HepG2 (cell line): ENCODE data around the gene SSNA1. TPM values are rescaled to one million over a fixed set of nuclear protein-coding genes. Genes with fewer than 3 reads are reported as not detected.

Experiments used
- CBX2 ChIP-seq, 2 experiments: fragments of 200-600 bp in 1 of 2; sonication (generic); formaldehyde crosslinking in 1 of 2; IDR thresholded peaks; 2 replicates each; pipeline versions ENCODE4 v1.7.0 to v1.8.1; 2018 to 2022; ENCODE audit warnings: low read depth in 2 of 2, low read length in 1 of 2, mild to moderate bottlenecking in 1 of 2, missing genetic modification reagents in 1 of 2
- JDP2 ChIP-seq: sonication (generic); formaldehyde crosslinking; IDR thresholded peaks from 2 replicates; pipeline ENCODE4 v1.8.1; 2022; ENCODE audit warnings: missing genetic modification reagents, borderline replicate concordance
- JUND ChIP-seq: sonication (generic); formaldehyde crosslinking; IDR thresholded peaks from 2 replicates; pipeline ENCODE4 v1.8.0; 2022; ENCODE audit warnings: mild to moderate bottlenecking, missing genetic modification reagents
- NFKB2 ChIP-seq: sonication (generic); formaldehyde crosslinking; IDR thresholded peaks from 2 replicates; pipeline ENCODE4 v1.4.0; 2020; ENCODE audit warnings: missing genetic modification reagents, borderline replicate concordance
- XBP1 ChIP-seq: sonication (generic); formaldehyde crosslinking; IDR thresholded peaks from 2 replicates; pipeline ENCODE4 v1.5.0; 2020; ENCODE audit warnings: missing genetic modification reagents
- ZKSCAN1 ChIP-seq: fragments of 150-350 bp; IDR thresholded peaks from 2 replicates; pipeline ENCODE4 v1.6.1; 2014; ENCODE audit warnings: low read length
- ZNF446 ChIP-seq: sonication (generic); formaldehyde crosslinking; IDR thresholded peaks from 2 replicates; pipeline ENCODE4 v1.5.0; 2020; ENCODE audit warnings: mild to moderate bottlenecking, missing genetic modification reagents
- ZNF720 ChIP-seq: sonication (generic); formaldehyde crosslinking; IDR thresholded peaks from 2 replicates; pipeline ENCODE4 v1.4.0; 2020; ENCODE audit warnings: missing genetic modification reagents
- polyA plus RNA-seq, 8 experiments: library from polyadenylated mRNA; depleted of rRNA in 3 of 8; stranded (reverse) in 7 of 8; unstranded in 1 of 8; fragments of >200 nt; fragmentation: Illumina TruSeq in 4 of 8; extraction: Trizol in 4 of 8; gene quantifications; 2 replicates each; pipeline versions ENCODE4 v1.2.1 to v1.2.3, GENCODE V29; 2011 to 2016; ENCODE audit warnings: low read depth in 4 of 8, missing spikeins in 1 of 8, mixed read lengths in 1 of 8; ENCODE audit not compliant: insufficient read depth in 1 of 8
- total RNA-seq, 5 experiments: library from RNA; depleted of rRNA; stranded (reverse); fragments of >200 nt; fragmentation: Illumina TruSeq; extraction: Trizol; gene quantifications; 2 replicates each; pipeline ENCODE4 v1.2.3, GENCODE V29; 2016; ENCODE audit warnings: low read depth in 1 of 5
- TF ChIP-seq, protein P1 (sequence below): sonication (generic); formaldehyde crosslinking; IDR thresholded peaks from 2 replicates; pipeline ENCODE4 v1.4.0; 2020; ENCODE audit warnings: mild to moderate bottlenecking, low read depth, missing genetic modification reagents
- TF ChIP-seq, protein P2 (sequence below): IDR thresholded peaks from 2 replicates; pipeline ENCODE4 v1.4.0; 2020; ENCODE audit warnings: mild to moderate bottlenecking, missing genetic modification reagents
- TF ChIP-seq, protein P3 (sequence below): sonication (generic); formaldehyde crosslinking; IDR thresholded peaks from 2 replicates; pipeline ENCODE4 v1.5.0; 2020; ENCODE audit warnings: missing genetic modification reagents
- TF ChIP-seq, protein P4 (sequence below): sonication (generic); formaldehyde crosslinking; IDR thresholded peaks from 2 replicates; pipeline ENCODE4 v1.5.1; 2020; ENCODE audit warnings: mild to moderate bottlenecking, missing genetic modification reagents, borderline replicate concordance
- TF ChIP-seq, protein P5 (sequence below): sonication (generic); formaldehyde crosslinking; IDR thresholded peaks from 2 replicates; pipeline ENCODE4 v1.5.0; 2020; ENCODE audit warnings: mild to moderate bottlenecking, missing genetic modification reagents

The SSNA1 gene
- total and polyA plus RNA-seq, 2 of the 13 experiments (the other 11 are each of a cell fraction or from before 2014, with no cell fraction given), result 35.9 to 49.4 TPM

DNA sequence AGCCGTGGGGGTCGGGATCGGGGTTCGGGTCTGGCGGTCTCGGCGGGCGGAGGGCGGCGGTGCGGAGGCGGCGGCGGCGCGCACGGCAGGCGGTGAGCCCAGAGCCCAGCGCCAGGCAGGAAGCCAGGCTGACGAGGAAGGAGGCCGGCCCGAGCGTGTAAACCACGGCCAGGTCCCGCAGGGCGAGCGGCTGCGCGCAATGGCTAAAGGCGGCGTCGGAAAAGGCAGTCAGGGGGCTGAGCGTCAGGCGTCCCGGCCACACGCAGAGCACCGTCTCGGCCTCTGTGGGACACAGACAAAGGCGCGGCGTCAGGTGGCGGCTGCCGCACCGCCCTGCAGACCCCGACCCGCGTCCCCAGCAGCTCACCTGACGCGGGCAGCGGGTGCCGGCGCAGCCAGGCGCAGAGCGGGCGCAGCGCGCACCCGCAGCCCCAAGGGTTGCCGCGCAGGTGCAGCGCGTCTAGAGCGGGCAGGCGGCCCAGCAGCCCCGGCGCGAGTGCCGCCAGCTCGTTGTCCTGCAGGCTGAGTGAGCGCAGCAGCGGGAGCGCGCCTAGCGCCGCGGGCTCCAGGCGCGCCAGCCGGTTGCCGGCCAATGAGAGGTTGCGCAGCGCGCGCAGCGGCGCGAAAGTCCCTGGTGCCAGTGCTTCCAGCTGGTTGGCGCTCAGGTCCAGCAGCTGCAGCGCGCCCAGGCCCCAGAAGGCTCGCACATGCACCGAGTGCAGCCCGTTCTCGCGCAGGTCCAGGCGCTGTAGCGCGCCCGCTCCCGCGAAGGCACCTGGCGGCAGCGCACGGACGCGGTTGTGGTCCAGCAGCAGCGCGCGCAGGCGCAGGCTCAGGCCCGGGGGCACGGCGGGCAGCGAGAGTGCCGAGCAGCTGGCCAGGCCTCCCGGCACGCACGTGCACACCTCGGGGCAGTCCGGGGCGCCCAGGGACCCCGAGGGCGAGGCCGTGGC, 19.3 kb upstream of the SSNA1 start (continued):
- TF ChIP-seq JUND (CRISPR knock-in tag) (no peak), ZNF720 (CRISPR knock-in tag) (no peak), XBP1 (no peak), ZKSCAN1 (no peak), NFKB2 (CRISPR knock-in tag) (no peak), JDP2 (CRISPR knock-in tag) (no peak), CBX2 (IDR thresholded peaks at IDR 0.05; ENCODE audit: low read depth, low read length) (no peak), CBX2 (CRISPR knock-in tag; IDR thresholded peaks at IDR 0.05; ENCODE audit: low read depth) (no peak), ZNF446 (CRISPR knock-in tag) (no peak)
- TF ChIP-seq, protein P1, sequence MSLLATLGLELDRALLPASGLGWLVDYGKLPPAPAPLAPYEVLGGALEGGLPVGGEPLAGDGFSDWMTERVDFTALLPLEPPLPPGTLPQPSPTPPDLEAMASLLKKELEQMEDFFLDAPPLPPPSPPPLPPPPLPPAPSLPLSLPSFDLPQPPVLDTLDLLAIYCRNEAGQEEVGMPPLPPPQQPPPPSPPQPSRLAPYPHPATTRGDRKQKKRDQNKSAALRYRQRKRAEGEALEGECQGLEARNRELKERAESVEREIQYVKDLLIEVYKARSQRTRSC (CRISPR knock-in tag), result no peak
- TF ChIP-seq, protein P2, sequence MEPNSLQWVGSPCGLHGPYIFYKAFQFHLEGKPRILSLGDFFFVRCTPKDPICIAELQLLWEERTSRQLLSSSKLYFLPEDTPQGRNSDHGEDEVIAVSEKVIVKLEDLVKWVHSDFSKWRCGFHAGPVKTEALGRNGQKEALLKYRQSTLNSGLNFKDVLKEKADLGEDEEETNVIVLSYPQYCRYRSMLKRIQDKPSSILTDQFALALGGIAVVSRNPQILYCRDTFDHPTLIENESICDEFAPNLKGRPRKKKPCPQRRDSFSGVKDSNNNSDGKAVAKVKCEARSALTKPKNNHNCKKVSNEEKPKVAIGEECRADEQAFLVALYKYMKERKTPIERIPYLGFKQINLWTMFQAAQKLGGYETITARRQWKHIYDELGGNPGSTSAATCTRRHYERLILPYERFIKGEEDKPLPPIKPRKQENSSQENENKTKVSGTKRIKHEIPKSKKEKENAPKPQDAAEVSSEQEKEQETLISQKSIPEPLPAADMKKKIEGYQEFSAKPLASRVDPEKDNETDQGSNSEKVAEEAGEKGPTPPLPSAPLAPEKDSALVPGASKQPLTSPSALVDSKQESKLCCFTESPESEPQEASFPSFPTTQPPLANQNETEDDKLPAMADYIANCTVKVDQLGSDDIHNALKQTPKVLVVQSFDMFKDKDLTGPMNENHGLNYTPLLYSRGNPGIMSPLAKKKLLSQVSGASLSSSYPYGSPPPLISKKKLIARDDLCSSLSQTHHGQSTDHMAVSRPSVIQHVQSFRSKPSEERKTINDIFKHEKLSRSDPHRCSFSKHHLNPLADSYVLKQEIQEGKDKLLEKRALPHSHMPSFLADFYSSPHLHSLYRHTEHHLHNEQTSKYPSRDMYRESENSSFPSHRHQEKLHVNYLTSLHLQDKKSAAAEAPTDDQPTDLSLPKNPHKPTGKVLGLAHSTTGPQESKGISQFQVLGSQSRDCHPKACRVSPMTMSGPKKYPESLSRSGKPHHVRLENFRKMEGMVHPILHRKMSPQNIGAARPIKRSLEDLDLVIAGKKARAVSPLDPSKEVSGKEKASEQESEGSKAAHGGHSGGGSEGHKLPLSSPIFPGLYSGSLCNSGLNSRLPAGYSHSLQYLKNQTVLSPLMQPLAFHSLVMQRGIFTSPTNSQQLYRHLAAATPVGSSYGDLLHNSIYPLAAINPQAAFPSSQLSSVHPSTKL (CRISPR knock-in tag), result no peak
- TF ChIP-seq, protein P3, sequence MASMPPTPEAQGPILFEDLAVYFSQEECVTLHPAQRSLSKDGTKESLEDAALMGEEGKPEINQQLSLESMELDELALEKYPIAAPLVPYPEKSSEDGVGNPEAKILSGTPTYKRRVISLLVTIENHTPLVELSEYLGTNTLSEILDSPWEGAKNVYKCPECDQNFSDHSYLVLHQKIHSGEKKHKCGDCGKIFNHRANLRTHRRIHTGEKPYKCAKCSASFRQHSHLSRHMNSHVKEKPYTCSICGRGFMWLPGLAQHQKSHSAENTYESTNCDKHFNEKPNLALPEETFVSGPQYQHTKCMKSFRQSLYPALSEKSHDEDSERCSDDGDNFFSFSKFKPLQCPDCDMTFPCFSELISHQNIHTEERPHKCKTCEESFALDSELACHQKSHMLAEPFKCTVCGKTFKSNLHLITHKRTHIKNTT (CRISPR knock-in tag), result no peak
- TF ChIP-seq, protein P4, sequence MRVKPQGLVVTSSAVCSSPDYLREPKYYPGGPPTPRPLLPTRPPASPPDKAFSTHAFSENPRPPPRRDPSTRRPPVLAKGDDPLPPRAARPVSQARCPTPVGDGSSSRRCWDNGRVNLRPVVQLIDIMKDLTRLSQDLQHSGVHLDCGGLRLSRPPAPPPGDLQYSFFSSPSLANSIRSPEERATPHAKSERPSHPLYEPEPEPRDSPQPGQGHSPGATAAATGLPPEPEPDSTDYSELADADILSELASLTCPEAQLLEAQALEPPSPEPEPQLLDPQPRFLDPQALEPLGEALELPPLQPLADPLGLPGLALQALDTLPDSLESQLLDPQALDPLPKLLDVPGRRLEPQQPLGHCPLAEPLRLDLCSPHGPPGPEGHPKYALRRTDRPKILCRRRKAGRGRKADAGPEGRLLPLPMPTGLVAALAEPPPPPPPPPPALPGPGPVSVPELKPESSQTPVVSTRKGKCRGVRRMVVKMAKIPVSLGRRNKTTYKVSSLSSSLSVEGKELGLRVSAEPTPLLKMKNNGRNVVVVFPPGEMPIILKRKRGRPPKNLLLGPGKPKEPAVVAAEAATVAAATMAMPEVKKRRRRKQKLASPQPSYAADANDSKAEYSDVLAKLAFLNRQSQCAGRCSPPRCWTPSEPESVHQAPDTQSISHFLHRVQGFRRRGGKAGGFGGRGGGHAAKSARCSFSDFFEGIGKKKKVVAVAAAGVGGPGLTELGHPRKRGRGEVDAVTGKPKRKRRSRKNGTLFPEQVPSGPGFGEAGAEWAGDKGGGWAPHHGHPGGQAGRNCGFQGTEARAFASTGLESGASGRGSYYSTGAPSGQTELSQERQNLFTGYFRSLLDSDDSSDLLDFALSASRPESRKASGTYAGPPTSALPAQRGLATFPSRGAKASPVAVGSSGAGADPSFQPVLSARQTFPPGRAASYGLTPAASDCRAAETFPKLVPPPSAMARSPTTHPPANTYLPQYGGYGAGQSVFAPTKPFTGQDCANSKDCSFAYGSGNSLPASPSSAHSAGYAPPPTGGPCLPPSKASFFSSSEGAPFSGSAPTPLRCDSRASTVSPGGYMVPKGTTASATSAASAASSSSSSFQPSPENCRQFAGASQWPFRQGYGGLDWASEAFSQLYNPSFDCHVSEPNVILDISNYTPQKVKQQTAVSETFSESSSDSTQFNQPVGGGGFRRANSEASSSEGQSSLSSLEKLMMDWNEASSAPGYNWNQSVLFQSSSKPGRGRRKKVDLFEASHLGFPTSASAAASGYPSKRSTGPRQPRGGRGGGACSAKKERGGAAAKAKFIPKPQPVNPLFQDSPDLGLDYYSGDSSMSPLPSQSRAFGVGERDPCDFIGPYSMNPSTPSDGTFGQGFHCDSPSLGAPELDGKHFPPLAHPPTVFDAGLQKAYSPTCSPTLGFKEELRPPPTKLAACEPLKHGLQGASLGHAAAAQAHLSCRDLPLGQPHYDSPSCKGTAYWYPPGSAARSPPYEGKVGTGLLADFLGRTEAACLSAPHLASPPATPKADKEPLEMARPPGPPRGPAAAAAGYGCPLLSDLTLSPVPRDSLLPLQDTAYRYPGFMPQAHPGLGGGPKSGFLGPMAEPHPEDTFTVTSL (CRISPR knock-in tag), result no peak
- TF ChIP-seq, protein P5, sequence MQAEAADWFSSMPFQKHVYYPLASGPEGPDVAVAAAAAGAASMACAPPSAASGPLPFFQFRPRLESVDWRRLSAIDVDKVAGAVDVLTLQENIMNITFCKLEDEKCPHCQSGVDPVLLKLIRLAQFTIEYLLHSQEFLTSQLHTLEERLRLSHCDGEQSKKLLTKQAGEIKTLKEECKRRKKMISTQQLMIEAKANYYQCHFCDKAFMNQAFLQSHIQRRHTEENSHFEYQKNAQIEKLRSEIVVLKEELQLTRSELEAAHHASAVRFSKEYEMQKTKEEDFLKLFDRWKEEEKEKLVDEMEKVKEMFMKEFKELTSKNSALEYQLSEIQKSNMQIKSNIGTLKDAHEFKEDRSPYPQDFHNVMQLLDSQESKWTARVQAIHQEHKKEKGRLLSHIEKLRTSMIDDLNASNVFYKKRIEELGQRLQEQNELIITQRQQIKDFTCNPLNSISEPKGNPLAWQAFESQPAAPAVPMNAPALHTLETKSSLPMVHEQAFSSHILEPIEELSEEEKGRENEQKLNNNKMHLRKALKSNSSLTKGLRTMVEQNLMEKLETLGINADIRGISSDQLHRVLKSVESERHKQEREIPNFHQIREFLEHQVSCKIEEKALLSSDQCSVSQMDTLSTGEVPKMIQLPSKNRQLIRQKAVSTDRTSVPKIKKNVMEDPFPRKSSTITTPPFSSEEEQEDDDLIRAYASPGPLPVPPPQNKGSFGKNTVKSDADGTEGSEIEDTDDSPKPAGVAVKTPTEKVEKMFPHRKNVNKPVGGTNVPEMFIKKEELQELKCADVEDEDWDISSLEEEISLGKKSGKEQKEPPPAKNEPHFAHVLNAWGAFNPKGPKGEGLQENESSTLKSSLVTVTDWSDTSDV (CRISPR knock-in tag), result no peak
